Smooth muscle cell (in vitro differentiated cells): ENCODE measurements around the gene RAD51. TPM values are rescaled to one million over a fixed set of nuclear protein-coding genes. Genes with fewer than 3 reads are reported as not detected.

Experiments
- DNase-seq: peaks from one replicate; lab custom pipeline; 2025; ENCODE audit not compliant: unreplicated experiment; lab: John Stamatoyannopoulos, UW
- H2AFZ ChIP-seq: fragments of 200-600 bp; sonication (generic); 2 replicates; pipeline ENCODE4 v1.6.0; 2016; ENCODE audit warnings: antibody characterized with exemption, low read depth, mild to moderate bottlenecking
- H3F3A ChIP-seq: fragments of 200-600 bp; sonication (generic); 2 replicates; pipeline ENCODE4 v1.6.0; 2017; ENCODE audit warnings: antibody characterized with exemption, low read depth
- H3K27ac ChIP-seq: fragments of 200-600 bp; sonication (generic); 2 replicates; pipeline ENCODE4 v1.5.1; 2016; ENCODE audit warnings: low read depth, mild to moderate bottlenecking
- H3K27me3 ChIP-seq: fragments of 200-600 bp; sonication (generic); 2 replicates; pipeline ENCODE4 v1.6.1; 2016; ENCODE audit warnings: low read depth, mild to moderate bottlenecking
- H3K36me3 ChIP-seq: fragments of 200-600 bp; sonication (generic); 2 replicates; pipeline ENCODE4 v1.5.1; 2016; ENCODE audit warnings: low read depth
- H3K4me1 ChIP-seq: fragments of 200-600 bp; sonication (generic); 2 replicates; pipeline ENCODE4 v1.5.1; 2016; ENCODE audit warnings: low read depth
- H3K4me2 ChIP-seq: fragments of 200-600 bp; sonication (generic); 2 replicates; pipeline ENCODE4 v1.6.0; 2016; ENCODE audit warnings: mild to moderate bottlenecking
- H3K4me3 ChIP-seq: fragments of 200-600 bp; sonication (generic); 2 replicates; pipeline ENCODE4 v1.5.1; 2016; ENCODE audit warnings: mild to moderate bottlenecking
- H3K79me2 ChIP-seq: fragments of 200-600 bp; sonication (generic); 2 replicates; pipeline ENCODE4 v1.6.0; 2016; ENCODE audit warnings: low read depth, mild to moderate bottlenecking
- H3K9ac ChIP-seq: fragments of 200-600 bp; sonication (generic); 2 replicates; pipeline ENCODE4 v1.6.0; 2016; ENCODE audit warnings: low read depth
- H3K9me3 ChIP-seq: fragments of 200-600 bp; sonication (generic); replicated peaks from 2 replicates; pipeline ENCODE4 v1.5.1; 2016; ENCODE audit warnings: low read depth
- H4K20me1 ChIP-seq: fragments of 200-600 bp; sonication (generic); 2 replicates; pipeline ENCODE4 v1.6.0; 2016; ENCODE audit warnings: low read depth
- WGBS: methylation state at CpG from one replicate; pipeline ENCODE4 v1.1.7; 2016; ENCODE audit warnings: low lambda C conversion rate; 5-methylcytosine and 5-hydroxymethylcytosine counted together
- polyA plus RNA-seq: library from polyadenylated mRNA; unstranded; fragments of >200 nt; fragmentation: Nextera tagmentation; extraction: Ambion mirVana; gene quantifications from 2 replicates; pipeline ENCODE4 v1.2.1, GENCODE V29; 2016
- total RNA-seq: library from RNA; depleted of rRNA; stranded (reverse); fragments of >200 nt; gene quantifications from 2 replicates; pipeline ENCODE4 v1.2.3, GENCODE V29; 2014
- TF ChIP-seq, protein P1 (sequence below): fragments of 200-600 bp; sonication (generic); IDR thresholded peaks from 2 replicates; pipeline ENCODE4 v1.5.1; 2017; ENCODE audit warnings: borderline replicate concordance, mild to moderate bottlenecking, antibody characterized with exemption; ENCODE audit not compliant: insufficient read depth, poor library complexity, severe bottlenecking

Gene RAD51
- total and polyA plus RNA-seq, 2 experiments from 2014 or later, result 9.2 to 15.2 TPM

DNA sequence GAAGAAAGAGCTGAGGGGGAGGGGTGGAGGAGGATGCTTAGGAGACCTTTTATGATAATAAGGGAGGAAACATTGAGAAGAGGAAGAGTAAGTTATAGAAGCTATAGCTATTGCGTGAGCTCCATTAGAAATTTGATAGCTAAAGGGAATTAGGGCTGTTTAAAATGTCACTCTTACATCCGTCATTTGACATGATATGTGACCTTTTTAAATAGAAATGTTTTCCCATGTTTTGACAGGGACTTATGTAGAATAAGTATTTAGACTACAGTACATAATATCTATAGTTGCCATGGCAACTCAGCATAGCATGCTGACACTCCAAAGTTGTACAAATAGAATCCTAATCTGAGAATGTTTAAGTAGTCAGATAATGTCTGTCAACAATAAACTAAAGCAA is 19.2 kb downstream of the RAD51 start:
- 82% methylated on average over 2 of the region's 2 CpGs for WGBS
- Histone ChIP-seq H3K4me1 (no peaks in the 10 kb centered on the region), H3K4me2 (no peak overlapping the region), H4K20me1 (no peaks in the 10 kb centered on the region), H3K4me3 (no peak overlapping the region), H3K9me3 (no peaks in the 10 kb centered on the region), H3K36me3 (no peaks in the 10 kb centered on the region), H3K27ac (no peak overlapping the region), H2AFZ (no peak overlapping the region), H3K27me3 (no peaks in the 10 kb centered on the region), H3F3A (no peaks in the 10 kb centered on the region), H3K79me2 (no peaks in the 10 kb centered on the region), H3K9ac (no peak overlapping the region)
- no peak for DNase-seq
- TF ChIP-seq, protein P1, sequence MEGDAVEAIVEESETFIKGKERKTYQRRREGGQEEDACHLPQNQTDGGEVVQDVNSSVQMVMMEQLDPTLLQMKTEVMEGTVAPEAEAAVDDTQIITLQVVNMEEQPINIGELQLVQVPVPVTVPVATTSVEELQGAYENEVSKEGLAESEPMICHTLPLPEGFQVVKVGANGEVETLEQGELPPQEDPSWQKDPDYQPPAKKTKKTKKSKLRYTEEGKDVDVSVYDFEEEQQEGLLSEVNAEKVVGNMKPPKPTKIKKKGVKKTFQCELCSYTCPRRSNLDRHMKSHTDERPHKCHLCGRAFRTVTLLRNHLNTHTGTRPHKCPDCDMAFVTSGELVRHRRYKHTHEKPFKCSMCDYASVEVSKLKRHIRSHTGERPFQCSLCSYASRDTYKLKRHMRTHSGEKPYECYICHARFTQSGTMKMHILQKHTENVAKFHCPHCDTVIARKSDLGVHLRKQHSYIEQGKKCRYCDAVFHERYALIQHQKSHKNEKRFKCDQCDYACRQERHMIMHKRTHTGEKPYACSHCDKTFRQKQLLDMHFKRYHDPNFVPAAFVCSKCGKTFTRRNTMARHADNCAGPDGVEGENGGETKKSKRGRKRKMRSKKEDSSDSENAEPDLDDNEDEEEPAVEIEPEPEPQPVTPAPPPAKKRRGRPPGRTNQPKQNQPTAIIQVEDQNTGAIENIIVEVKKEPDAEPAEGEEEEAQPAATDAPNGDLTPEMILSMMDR, result no peak

DNA sequence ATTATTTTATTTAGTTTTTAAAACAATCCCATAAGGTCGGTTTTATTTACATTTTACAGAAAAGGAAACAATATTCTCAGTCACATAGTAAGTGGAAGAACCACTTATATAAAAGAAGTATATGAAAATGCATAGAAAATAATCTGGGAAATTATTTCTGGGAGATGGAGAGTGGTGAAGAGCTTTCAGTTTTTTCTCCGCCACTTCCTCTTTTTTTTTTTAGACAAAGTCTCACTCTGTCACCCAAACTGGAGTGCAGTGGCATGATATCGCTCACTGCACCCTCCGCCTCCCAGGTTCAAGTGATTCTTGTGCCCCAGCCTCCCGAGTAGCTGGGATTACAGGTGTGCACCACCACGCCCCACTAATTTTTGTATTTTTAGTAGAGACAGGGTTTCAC is 21.2 kb downstream of the RAD51 start:
- no peaks in the 10 kb centered on the region for H3K36me3 ChIP-seq
- H3K4me1 ChIP-seq, result no peaks in the 10 kb centered on the region
- H3K4me3 ChIP-seq, result no peak overlapping the region
- TF ChIP-seq, protein P1, result no peak
- no peaks in the 10 kb centered on the region for H4K20me1 ChIP-seq
- H3K9ac ChIP-seq, result no peak overlapping the region
- 100% methylated on average over 6 of the region's 6 CpGs for WGBS
- H3K27me3 ChIP-seq, result no peaks in the 10 kb centered on the region
- H2AFZ ChIP-seq, result no peak overlapping the region
- H3K4me2 ChIP-seq, result no peak overlapping the region
- H3K27ac ChIP-seq, result no peak overlapping the region
- H3F3A ChIP-seq, result no peaks in the 10 kb centered on the region
- H3K9me3 ChIP-seq, result no peaks in the 10 kb centered on the region
- H3K79me2 ChIP-seq, result no peaks in the 10 kb centered on the region
- DNase-seq, result no peak

DNA sequence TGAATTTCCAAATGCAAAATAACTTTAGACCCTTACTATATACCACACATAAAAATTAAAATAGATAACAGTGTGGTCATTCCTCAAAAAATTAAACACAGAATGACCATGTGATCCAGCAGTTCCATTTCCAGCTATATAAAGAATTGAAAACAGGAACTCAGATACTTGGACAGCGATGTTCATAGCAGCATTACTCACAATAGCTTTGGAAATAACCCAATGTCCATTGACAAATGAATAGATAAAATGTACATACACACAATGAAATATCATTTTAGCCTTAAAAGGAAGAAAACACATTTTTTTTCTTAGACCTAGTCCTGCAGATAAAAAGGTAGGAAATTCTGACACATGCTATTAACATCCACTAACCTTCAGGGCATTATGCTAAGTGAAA is 26.7 kb downstream of the RAD51 start:
- 97% methylated on average over 1 of the region's 1 CpG for WGBS
- no peak overlapping the region for H3K4me2 ChIP-seq
- TF ChIP-seq, protein P1, result no peak

DNA sequence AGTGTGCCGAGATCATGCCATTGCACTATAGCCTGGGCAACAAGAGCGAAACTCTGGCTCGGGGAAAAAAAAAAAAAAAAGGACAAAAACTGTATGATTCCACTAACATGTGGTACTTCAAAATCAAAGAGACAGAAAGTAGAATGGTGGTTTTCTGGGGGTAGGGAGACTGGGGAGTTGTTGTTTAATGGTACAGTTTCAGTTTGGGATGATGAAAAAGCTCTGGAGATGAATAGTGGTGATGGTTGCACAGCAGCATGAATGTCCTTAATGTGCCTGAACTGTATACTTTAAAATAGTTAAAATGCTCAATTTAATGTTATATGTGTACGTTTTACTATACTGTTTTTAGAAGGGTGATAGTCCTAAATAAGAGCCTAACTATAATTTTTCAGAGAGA is 27.4 kb downstream of the RAD51 start:
- no peak overlapping the region for H3K4me2 ChIP-seq
- no peak overlapping the region for H3K4me3 ChIP-seq
- H3K36me3 ChIP-seq, result no peaks in the 10 kb centered on the region
- no peak overlapping the region for H3K9ac ChIP-seq
- TF ChIP-seq, protein P1, result no peak
- no peaks in the 10 kb centered on the region for H3K27me3 ChIP-seq
- H4K20me1 ChIP-seq, result no peaks in the 10 kb centered on the region
- DNase-seq, result no peak
- no peaks in the 10 kb centered on the region for H3K9me3 ChIP-seq
- H3F3A ChIP-seq, result no peaks in the 10 kb centered on the region
- 91% methylated on average over 4 of the region's 4 CpGs for WGBS
- no peak overlapping the region for H3K27ac ChIP-seq
- no peaks in the 10 kb centered on the region for H3K79me2 ChIP-seq
- H2AFZ ChIP-seq, result no peak overlapping the region
- no peaks in the 10 kb centered on the region for H3K4me1 ChIP-seq

More for the DNA sequence above, 26.7 kb downstream of the RAD51 start:
- Histone ChIP-seq H2AFZ (no peak overlapping the region), H3K79me2 (no peaks in the 10 kb centered on the region), H3K4me1 (no peaks in the 10 kb centered on the region), H4K20me1 (no peaks in the 10 kb centered on the region), H3K4me3 (no peak overlapping the region), H3K9me3 (no peaks in the 10 kb centered on the region), H3K27ac (no peak overlapping the region), H3K36me3 (no peaks in the 10 kb centered on the region), H3K27me3 (no peaks in the 10 kb centered on the region), H3K9ac (no peak overlapping the region), H3F3A (no peaks in the 10 kb centered on the region)
- DNase-seq, result no peak
